A549 (cell line): ENCODE data around the gene OLIG3.

ENCODE experiments used
- CTCF ChIP-seq: fragments of >200 bp; sonication (Bioruptor Twin); formaldehyde crosslinking; IDR thresholded peaks from 3 replicates; pipeline ENCODE4 v1.5.1; 2016
- PHF8 ChIP-seq: fragments of 200-600 bp; sonication (generic); IDR thresholded peaks from 2 replicates; pipeline ENCODE4 v1.6.1; 2016; ENCODE audit warnings: low read depth, mild to moderate bottlenecking, antibody characterized with exemption, moderate library complexity, borderline replicate concordance
- RNF2 ChIP-seq: fragments of 200-600 bp; sonication (generic); IDR thresholded peaks from 2 replicates; pipeline ENCODE4 v1.6.1; 2016; ENCODE audit warnings: low read depth, mild to moderate bottlenecking, antibody characterized with exemption, moderate library complexity, borderline replicate concordance

GRCh38 chr6:137490961-137491360 is 3.2 kb downstream of the OLIG3 start:
- TF ChIP-seq RNF2 (no peak), PHF8 (no peak), CTCF (no peak)
